HG03039 (cell line): ENCODE data around the gene SLFN12.
"Not testable (repeated sequence)": the region's sequence is repeated elsewhere in the genome, so short reads cannot be mapped to it uniquely, and the experiment has no call there.

Experiments
- ATAC-seq: cut with Tn5 transposase; IDR thresholded peaks from one replicate; pipeline ENCODE4 v1.9.1; 2021; ENCODE audit warnings: mild to moderate bottlenecking, moderate library complexity; ENCODE audit not compliant: unreplicated experiment

SLFN12 gene

GRCh38 chr17:35414247-35414646, 18.1 kb downstream of the SLFN12 start:
- no peak for ATAC-seq

- ATAC-seq: no peak
Observed at GRCh38 chr17:35407531-35407930, 24.8 kb downstream of the SLFN12 start.

- no peak for ATAC-seq
Observed at GRCh38 chr17:35406568-35406967, 25.7 kb downstream of the SLFN12 start.

- no peak for ATAC-seq
Observed at GRCh38 chr17:35404360-35404759, 27.9 kb downstream of the SLFN12 start.

GRCh38 chr17:35393783-35394182, 38.5 kb downstream of the SLFN12 start:
- not testable (repeated sequence) for ATAC-seq

- ATAC-seq: no peak
Observed at GRCh38 chr17:35390663-35391062, 41.6 kb downstream of the SLFN12 start.

- ATAC-seq: no peak
Observed at GRCh38 chr17:35390156-35390555, 42.1 kb downstream of the SLFN12 start.

- ATAC-seq: no peak
Observed at GRCh38 chr17:35387496-35387895, 44.8 kb downstream of the SLFN12 start.

GRCh38 chr17:35377706-35378105, 54.6 kb downstream of the SLFN12 start:
- ATAC-seq: no peak

- ATAC-seq: no peak
Observed at GRCh38 chr17:35377068-35377467, 55.2 kb downstream of the SLFN12 start.

- no peak for ATAC-seq
Observed at GRCh38 chr17:35376245-35376644, 56.1 kb downstream of the SLFN12 start.

GRCh38 chr17:35374766-35375344, 57.4 kb downstream of the SLFN12 start:
- no peak for ATAC-seq

GRCh38 chr17:35373984-35374765, 58.1 kb downstream of the SLFN12 start:
- ATAC-seq: no peak

- ATAC-seq: peak; percentile 41
Observed at GRCh38 chr17:35373534-35373983, 58.7 kb downstream of the SLFN12 start, which contains the start of gene SLFN11. TSS of gene SLFN11 (minus strand) at chr17:35373621. CDS start at chr17:35363807, 9,814 bp downstream.

GRCh38 chr17:35372846-35373533, 59.3 kb downstream of the SLFN12 start:
- peak; percentile 30 for ATAC-seq

- no peak for ATAC-seq
Observed at GRCh38 chr17:35371934-35372333, 60.4 kb downstream of the SLFN12 start.

- peak; percentile 72 for ATAC-seq
Observed at GRCh38 chr17:35368081-35368830, 64.0 kb downstream of the SLFN12 start.

GRCh38 chr17:35361027-35361426, 71.3 kb downstream of the SLFN12 start:
- ATAC-seq: no peak
